Chondrocyte (in vitro differentiated cells): ENCODE data around the gene KRTAP1-5. TPM values are rescaled to one million over a fixed set of nuclear protein-coding genes. Genes with fewer than 3 reads are reported as not detected.

Experiments used
- DNase-seq: peaks from one replicate; pipeline ENCODE4 v3.0.0; 2021; ENCODE audit warnings: mixed read lengths, low spot score
- H3K27ac Mint-ChIP-seq: one replicate; pipeline ENCODE4 v1.8.0; 2021; ENCODE audit warnings: mild to moderate bottlenecking, moderate library complexity, mixed read lengths; ENCODE audit not compliant: unreplicated experiment
- H3K27me3 Mint-ChIP-seq: 2 replicates; pipeline ENCODE4 v1.8.0; 2021; ENCODE audit warnings: low read depth, mixed read lengths
- H3K36me3 Mint-ChIP-seq: 2 replicates; pipeline ENCODE4 v1.8.0; 2021; ENCODE audit warnings: low read depth, mixed read lengths
- H3K4me1 Mint-ChIP-seq: 2 replicates; pipeline ENCODE4 v1.8.0; 2021; ENCODE audit warnings: low read depth, mild to moderate bottlenecking, mixed read lengths
- H3K4me3 Mint-ChIP-seq: one replicate; pipeline ENCODE4 v1.8.0; 2021; ENCODE audit warnings: mild to moderate bottlenecking, moderate library complexity, mixed read lengths; ENCODE audit not compliant: unreplicated experiment
- H3K9me3 Mint-ChIP-seq: 2 replicates; pipeline ENCODE4 v1.8.0; 2021; ENCODE audit warnings: low read depth, mixed read lengths
- CTCF ChIP-seq: fragments of 200-600 bp; sonication (generic); IDR thresholded peaks from 2 replicates; pipeline ENCODE4 v1.5.0; 2021; ENCODE audit warnings: antibody characterized with exemption, mild to moderate bottlenecking, moderate library complexity
- long read RNA-seq: library from polyadenylated mRNA; stranded (forward); transcript quantifications from one replicate; pipeline ENCODE4 v2.0.0, GENCODE V29; 2021
- total RNA-seq: library from RNA; stranded (reverse); gene quantifications from 3 replicates; pipeline ENCODE4 v1.2.1, GENCODE V29; 2021

Gene KRTAP1-5
- total RNA-seq, result not detected in 3 replicates
- long read RNA-seq, result 0 reads

- no peak for TF ChIP-seq CTCF
- no peaks in the 10 kb centered on the region for H3K9me3 Mint-ChIP-seq
- H3K36me3 Mint-ChIP-seq, result no peaks in the 10 kb centered on the region
- DNase-seq, result no peak
- no peak within 1 kb of the TSS for H3K4me3 Mint-ChIP-seq
- H3K27ac Mint-ChIP-seq, result no peak within 1 kb of the TSS
- H3K27me3 Mint-ChIP-seq, result no peaks in the 10 kb centered on the region
- peaks cover 5% of the 10 kb centered on the region for H3K4me1 Mint-ChIP-seq
Measured at GRCh38 chr17:41026715-41027471, at the start of gene KRTAP1-5. Gene KRTAP1-5, minus strand, starts transcription at chr17:41027208. Its CDS starts 53 bp downstream, at chr17:41027155.

GRCh38 chr17:41076788-41077187 is 49.8 kb upstream of the KRTAP1-5 start:
- H3K27ac Mint-ChIP-seq, result no peak overlapping the region
- no peak overlapping the region for H3K4me3 Mint-ChIP-seq
- H3K27me3 Mint-ChIP-seq, result no peaks in the 10 kb centered on the region
- H3K4me1 Mint-ChIP-seq, result peaks cover under 1% of the 10 kb centered on the region
- no peaks in the 10 kb centered on the region for H3K36me3 Mint-ChIP-seq
- no peak for DNase-seq
- H3K9me3 Mint-ChIP-seq, result no peaks in the 10 kb centered on the region
- TF ChIP-seq CTCF, result no peak

DNA sequence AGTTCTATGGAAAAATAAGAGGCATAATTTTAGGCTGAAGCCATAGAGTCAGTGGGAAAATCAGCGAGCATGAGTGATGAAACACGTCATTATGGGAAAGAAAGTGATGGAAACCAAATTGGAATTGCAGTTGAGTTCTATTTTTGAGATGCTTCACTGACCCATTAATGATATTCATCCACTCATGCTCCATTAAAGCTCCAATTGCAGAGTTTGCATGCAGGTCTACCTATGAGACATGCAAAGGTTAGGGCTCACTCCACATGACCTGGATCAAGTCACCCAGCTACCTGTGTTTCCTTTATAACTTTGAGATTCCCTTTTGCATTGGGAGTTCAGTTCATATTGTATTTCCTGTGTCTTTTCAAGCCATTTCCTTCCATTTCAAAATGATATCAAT is 46.7 kb upstream of the KRTAP1-5 start:
- no peaks in the 10 kb centered on the region for H3K4me1 Mint-ChIP-seq
- H3K9me3 Mint-ChIP-seq, result no peaks in the 10 kb centered on the region
- no peaks in the 10 kb centered on the region for H3K36me3 Mint-ChIP-seq
- H3K4me3 Mint-ChIP-seq, result no peak overlapping the region
- DNase-seq, result no peak
- no peak overlapping the region for H3K27ac Mint-ChIP-seq
- TF ChIP-seq CTCF, result no peak
- H3K27me3 Mint-ChIP-seq, result no peaks in the 10 kb centered on the region

DNA sequence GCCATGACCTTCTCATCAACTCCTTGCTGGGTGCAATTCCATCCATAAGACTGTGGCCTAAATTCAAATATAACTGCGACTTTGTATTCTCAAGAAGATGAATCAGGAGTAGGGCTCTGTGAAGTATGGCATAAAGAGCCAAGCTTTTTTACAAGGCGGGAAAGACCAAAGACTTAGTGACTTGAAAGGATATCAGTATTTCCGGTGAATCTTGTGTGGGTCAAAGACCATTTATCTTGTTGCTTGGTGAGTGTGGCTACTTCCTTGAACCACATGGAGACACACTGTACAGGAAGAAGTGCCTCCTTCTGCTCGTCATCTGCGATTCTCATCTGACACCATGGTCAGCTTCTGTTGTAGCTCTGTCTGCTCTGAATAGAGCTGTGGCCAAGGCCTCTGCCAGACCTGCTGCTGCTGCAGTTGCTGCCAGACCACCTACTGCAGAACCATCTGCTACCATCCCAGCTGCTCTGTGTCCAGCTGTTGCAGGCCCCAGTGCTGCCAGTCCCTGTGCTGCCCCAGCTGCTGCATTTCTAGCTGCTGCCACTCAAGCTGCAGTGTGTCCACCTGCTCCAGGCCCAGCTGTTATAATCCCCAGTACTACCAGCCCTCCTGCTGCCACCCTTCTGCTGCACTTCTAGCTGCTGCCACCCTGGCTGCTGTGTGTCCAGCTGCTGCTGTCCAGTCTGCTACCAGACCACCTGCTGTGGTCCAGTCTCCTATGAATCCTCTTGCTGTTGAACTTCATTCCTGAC is 44.8 kb upstream of the KRTAP1-5 start:
- Mint-ChIP-seq H3K36me3 (no peaks in the 10 kb centered on the region), H3K4me1 (no peaks in the 10 kb centered on the region), H3K9me3 (no peaks in the 10 kb centered on the region), H3K27ac (no peak overlapping the region), H3K4me3 (no peak overlapping the region), H3K27me3 (no peaks in the 10 kb centered on the region)
- no peak for DNase-seq
- TF ChIP-seq CTCF, result no peak

- H3K4me3 Mint-ChIP-seq, result no peak overlapping the region
- peaks cover 10% of the 10 kb centered on the region for H3K4me1 Mint-ChIP-seq
- no peak for DNase-seq
- no peak overlapping the region for H3K27ac Mint-ChIP-seq
- no peak for TF ChIP-seq CTCF
- no peaks in the 10 kb centered on the region for H3K36me3 Mint-ChIP-seq
- no peaks in the 10 kb centered on the region for H3K9me3 Mint-ChIP-seq
- no peaks in the 10 kb centered on the region for H3K27me3 Mint-ChIP-seq
Measured at GRCh38 chr17:41069031-41069430, 42.0 kb upstream of the KRTAP1-5 start.
